SK-N-SH (cell line): Measurements from ENCODE around the gene KDM1A. TPM values are rescaled to one million over a fixed set of nuclear protein-coding genes. Genes with fewer than 3 reads are reported as not detected.

ENCODE experiments used
- CTCF ChIA-PET: fragments of 300-600, 350-600 bp; formaldehyde crosslinking; extraction: SDS; loops from one replicate; lab custom pipeline; 2021; lab: Yijun Ruan, JAX
- POLR2A ChIA-PET: fragments of 350-600 bp; sonication (Branson Sonifier 250); formaldehyde crosslinking; extraction: SDS; loops from one replicate; lab custom pipeline; 2020; ENCODE audit warnings: antibody characterized with exemption, inconsistent platforms; lab: Yijun Ruan, JAX
- DNase-seq: peaks from one replicate; pipeline ENCODE4 v3.0.0; 2012
- H2AFZ ChIP-seq: fragments of 200-600 bp; sonication (generic); 2 replicates; pipeline ENCODE4 v1.8.1; 2016; ENCODE audit warnings: antibody characterized with exemption, mild to moderate bottlenecking, low read depth
- H3F3A ChIP-seq: fragments of 200-600 bp; sonication (generic); replicated peaks from 2 replicates; pipeline ENCODE3; 2016; ENCODE audit warnings: antibody characterized with exemption, mild to moderate bottlenecking; ENCODE audit not compliant: insufficient read depth
- H3K27ac ChIP-seq, 2 experiments: fragments of 200-500 bp in 1 of 2; fragments of 200-600 bp in 1 of 2; sonication (Bioruptor generic) in 1 of 2; sonication (generic), shearing (Covaris generic) in 1 of 2; 2 replicates each; pipeline versions ENCODE4 v1.5.1 to v1.6.1; 2014 to 2016; ENCODE audit warnings: low read depth in 2 of 2, inconsistent platforms in 1 of 2, low read length in 1 of 2, mild to moderate bottlenecking in 1 of 2, mixed read lengths in 1 of 2
- H3K27me3 ChIP-seq: fragments of 200-600 bp; sonication (generic), shearing (Covaris generic); 2 replicates; pipeline ENCODE4 v1.6.1; 2016; ENCODE audit warnings: mixed run types; ENCODE audit not compliant: insufficient read depth
- H3K36me3 ChIP-seq, 2 experiments: fragments of 200-500 bp in 1 of 2; fragments of 200-600 bp in 1 of 2; sonication (Bioruptor generic) in 1 of 2; sonication (generic) in 1 of 2; replicated peaks in 1 of 2; 2 replicates each; pipeline versions ENCODE3 to v1.5.1; 2014 to 2016; ENCODE audit warnings: low read length in 1 of 2, mild to moderate bottlenecking in 1 of 2; ENCODE audit not compliant: insufficient read depth in 2 of 2, control insufficient read depth in 1 of 2
- H3K4me1 ChIP-seq, 2 experiments: fragments of 200-500 bp in 1 of 2; fragments of 200-600 bp in 1 of 2; sonication (Bioruptor generic) in 1 of 2; sonication (generic), shearing (Covaris generic) in 1 of 2; 2 replicates each; pipeline versions ENCODE4 v1.5.1 to v1.6.1; 2014 to 2016; ENCODE audit warnings: low read depth in 1 of 2, low read length in 1 of 2, mixed run types in 1 of 2; ENCODE audit not compliant: insufficient read depth in 2 of 2, control insufficient read depth in 1 of 2
- H3K4me2 ChIP-seq: fragments of 200-600 bp; sonication (generic), shearing (Covaris generic); 2 replicates; pipeline ENCODE4 v1.6.1; 2017; ENCODE audit warnings: mixed run types
- H3K4me3 ChIP-seq, 2 experiments: fragments of 200-500 bp in 1 of 2; fragments of 200-600 bp in 1 of 2; sonication (Bioruptor generic) in 1 of 2; sonication (generic), shearing (Covaris generic) in 1 of 2; 2 replicates each; pipeline versions ENCODE4 v1.5.1 to v1.8.1; 2014 to 2016; ENCODE audit warnings: low read depth in 2 of 2, inconsistent platforms in 1 of 2, low read length in 1 of 2, mild to moderate bottlenecking in 1 of 2, mixed read lengths in 1 of 2, moderate library complexity in 1 of 2
- H3K79me2 ChIP-seq: fragments of 200-600 bp; sonication (generic); 2 replicates; pipeline ENCODE4 v1.8.1; 2017; ENCODE audit warnings: mild to moderate bottlenecking; ENCODE audit not compliant: insufficient read depth
- H3K9ac ChIP-seq: fragments of 200-600 bp; sonication (generic); 2 replicates; pipeline ENCODE4 v1.6.1; 2017; ENCODE audit warnings: mixed run types
- H3K9me2 ChIP-seq: fragments of 200-600 bp; sonication (generic); 2 replicates; pipeline ENCODE4 v1.6.1; 2017; ENCODE audit warnings: mixed run types
- H3K9me3 ChIP-seq: fragments of 200-600 bp; sonication (generic); 2 replicates; pipeline ENCODE4 v1.6.1; 2017; ENCODE audit warnings: mixed run types, mild to moderate bottlenecking, moderate library complexity
- H4K20me1 ChIP-seq: fragments of 200-600 bp; sonication (generic); 2 replicates; pipeline ENCODE4 v1.6.1; 2017; ENCODE audit warnings: mild to moderate bottlenecking, mixed run types; ENCODE audit not compliant: insufficient read depth
- CTCF ChIP-seq: fragments of 200-600 bp; sonication (generic); IDR thresholded peaks from 2 replicates; pipeline ENCODE4 v1.6.1; 2017; ENCODE audit warnings: antibody characterized with exemption, mild to moderate bottlenecking, moderate library complexity
- FOSL2 ChIP-seq: IDR thresholded peaks from 2 replicates; pipeline ENCODE4 v1.4.0; 2012; ENCODE audit warnings: low read depth, mild to moderate bottlenecking, moderate library complexity, borderline replicate concordance
- GABPA ChIP-seq: IDR thresholded peaks from 2 replicates; pipeline ENCODE4 v1.4.0; 2012; ENCODE audit warnings: low read depth, mild to moderate bottlenecking
- NRF1 ChIP-seq: IDR thresholded peaks from 2 replicates; pipeline ENCODE4 v1.6.1; 2012; ENCODE audit warnings: low read depth, mild to moderate bottlenecking, low read length
- PBX3 ChIP-seq: IDR thresholded peaks from 2 replicates; pipeline ENCODE4; 2012
- POLR2AphosphoS5 ChIP-seq: IDR thresholded peaks from 2 replicates; pipeline ENCODE4 v1.6.1; 2012; ENCODE audit warnings: low read depth, low read length
- REST ChIP-seq: IDR thresholded peaks from 2 replicates; pipeline ENCODE4 v1.6.1; 2012; ENCODE audit warnings: mild to moderate bottlenecking, low read depth, low read length, moderate library complexity
- RXRA ChIP-seq: IDR thresholded peaks from 2 replicates; pipeline ENCODE4 v1.4.0; 2012; ENCODE audit warnings: low read depth, mild to moderate bottlenecking, borderline replicate concordance
- WGBS: methylation state at CpG from one replicate; pipeline ENCODE4 v1.1.6; 2017; ENCODE audit warnings: low lambda C conversion rate; 5-methylcytosine and 5-hydroxymethylcytosine counted together
- polyA plus RNA-seq, 3 experiments: library from polyadenylated mRNA; depleted of rRNA; stranded (reverse); fragments of >200 nt; gene quantifications; 2 replicates each; pipeline ENCODE4 v1.2.3, GENCODE V29; 2012
- TF ChIP-seq, protein P1 (sequence below): IDR thresholded peaks from 2 replicates; pipeline ENCODE4 v1.4.0; 2012; ENCODE audit warnings: low read depth

KDM1A gene
- polyA plus RNA-seq, 1 of the 3 experiments (the other 2 are of a cell fraction) = 71.0 TPM

DNA sequence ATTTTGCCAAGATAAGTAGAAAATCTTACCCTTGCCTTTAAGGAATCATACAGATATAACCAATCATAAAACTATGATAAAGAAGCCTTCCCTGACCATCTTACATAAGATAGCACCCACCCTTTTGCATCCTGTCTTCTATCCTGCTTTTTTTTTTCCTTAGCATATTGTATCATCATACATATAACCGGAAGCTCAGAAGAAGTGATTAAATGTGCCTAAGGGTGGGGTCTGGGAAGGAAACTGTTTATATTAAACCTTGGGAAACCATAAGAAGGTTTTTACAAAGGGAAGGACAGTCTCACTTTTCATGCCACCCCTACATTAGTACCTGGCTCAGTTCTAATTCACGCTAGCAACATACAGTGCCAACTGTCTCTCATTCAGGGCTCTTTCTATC, 82.6 kb downstream of the KDM1A start:
- Histone ChIP-seq H3K9me2 (no peaks in the 10 kb centered on the region), H3K9ac (no peak overlapping the region; the same call in 1 of the 2 replicates), H2AFZ (no peak overlapping the region), H3K79me2 (peaks cover 60% of the 10 kb centered on the region), H3K9me3 (no peaks in the 10 kb centered on the region), H3K4me3 (peak overlapping the region in 1 of 2 experiments; percentile 11; a peak in 1 of 4 replicates), H3K36me3 (peaks cover 2 to 27% of the 10 kb centered on the region in 2 experiments), H3K27me3 (no peaks in the 10 kb centered on the region), H3K4me2 (peak overlapping the region; percentile 45), H3F3A (peaks cover 54% of the 10 kb centered on the region), H4K20me1 (peaks cover 25% of the 10 kb centered on the region), H3K4me1 (peaks cover 9 to 46% of the 10 kb centered on the region in 2 experiments), H3K27ac (peak overlapping the region in 1 of 2 experiments; percentile 82; a peak in 2 of 4 replicates)
- 79% methylated on average over 2 of the region's 2 CpGs for WGBS
- no peak for DNase-seq
- ChIA-PET CTCF (interaction anchor here (1.3 to 13.1 kb wide), 6 partner anchors 76 to 114 kb away, joined by 3 to 419 read pairs (median 8); no protein-coding TSS in a partner anchor), POLR2A (no interaction called here)
- no peak for TF ChIP-seq REST
- TF ChIP-seq GABPA = no peak
- no peak for TF ChIP-seq PBX3
- TF ChIP-seq POLR2AphosphoS5 = no peak
- no peak for TF ChIP-seq FOSL2
- no peak for TF ChIP-seq CTCF
- TF ChIP-seq NRF1 = no peak
- TF ChIP-seq, protein P1, sequence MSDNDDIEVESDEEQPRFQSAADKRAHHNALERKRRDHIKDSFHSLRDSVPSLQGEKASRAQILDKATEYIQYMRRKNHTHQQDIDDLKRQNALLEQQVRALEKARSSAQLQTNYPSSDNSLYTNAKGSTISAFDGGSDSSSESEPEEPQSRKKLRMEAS = no peak
- TF ChIP-seq RXRA = no peak
- TF ChIP-seq, all 33 proteins: peak for 0
